Glutamatergic neuron (in vitro differentiated cells): ENCODE data around the gene OLFM1. TPM values are rescaled to one million over a fixed set of nuclear protein-coding genes. Genes with fewer than 3 reads are reported as not detected.
"Not testable (repeated sequence)": the region's sequence is repeated elsewhere in the genome, so short reads cannot be mapped to it uniquely, and the experiment has no call there.

Source experiments
- DNase-seq: peaks from one replicate; pipeline ENCODE4 v3.0.0; 2022
- H3K27ac Mint-ChIP-seq: one replicate; pipeline ENCODE4 v1.8.0; 2020; ENCODE audit warnings: mild to moderate bottlenecking, mixed read lengths, inconsistent platforms; ENCODE audit not compliant: unreplicated experiment
- H3K27me3 Mint-ChIP-seq: one replicate; pipeline ENCODE4 v1.8.0; 2020; ENCODE audit warnings: mild to moderate bottlenecking, moderate library complexity, mixed read lengths, inconsistent platforms; ENCODE audit not compliant: unreplicated experiment
- H3K36me3 Mint-ChIP-seq: one replicate; pipeline ENCODE4 v1.8.0; 2020; ENCODE audit warnings: mild to moderate bottlenecking, mixed read lengths, inconsistent platforms; ENCODE audit not compliant: unreplicated experiment
- H3K4me1 Mint-ChIP-seq: one replicate; pipeline ENCODE4 v1.8.0; 2020; ENCODE audit warnings: mild to moderate bottlenecking, low read depth, mixed read lengths, inconsistent platforms; ENCODE audit not compliant: unreplicated experiment
- H3K4me3 Mint-ChIP-seq: one replicate; pipeline ENCODE4 v1.8.0; 2020; ENCODE audit warnings: mild to moderate bottlenecking, mixed read lengths, inconsistent platforms; ENCODE audit not compliant: unreplicated experiment
- H3K9me3 Mint-ChIP-seq: one replicate; pipeline ENCODE4 v1.8.0; 2020; ENCODE audit warnings: mild to moderate bottlenecking, moderate library complexity, mixed read lengths, inconsistent platforms; ENCODE audit not compliant: unreplicated experiment
- total RNA-seq: library from RNA; stranded (reverse); fragmentation: NEBNext Ultra II Directional; extraction: Animal tissue kit (Norgen Biotek cat#: 25700); gene quantifications from one replicate; pipeline ENCODE4 v1.2.1, GENCODE V29; 2021; ENCODE audit not compliant: unreplicated experiment
- TF ChIP-seq, protein P1 (sequence below): fragments of 200-600 bp; sonication (generic); IDR thresholded peaks from one replicate; pipeline ENCODE4 v1.5.0; 2021; ENCODE audit not compliant: partially characterized antibody, unreplicated experiment

The OLFM1 gene
- total RNA-seq, 1 donor from 2014 or later: 387 TPM

DNA sequence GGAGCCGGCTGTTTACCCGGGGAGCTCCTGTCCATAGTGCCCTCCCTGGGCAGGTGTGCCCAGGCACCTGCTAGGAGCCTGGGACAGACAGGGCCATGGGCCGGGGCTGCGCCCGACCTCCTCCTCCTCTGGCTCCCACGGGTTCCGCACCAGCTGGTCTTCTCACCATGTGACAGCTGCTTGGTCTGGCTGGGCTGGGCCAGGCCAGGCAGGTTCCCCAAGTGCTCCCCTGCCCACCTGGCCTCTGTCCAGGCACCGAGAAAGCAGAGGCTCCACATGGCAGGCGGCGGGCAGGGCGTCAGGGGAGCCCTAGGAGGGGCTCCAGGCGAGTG is 60.0 kb downstream of the OLFM1 start:
- Mint-ChIP-seq H3K36me3 (no peaks in the 10 kb centered on the region), H3K27ac (no peak overlapping the region), H3K27me3 (peaks cover 12% of the 10 kb centered on the region), H3K4me1 (peaks cover 28% of the 10 kb centered on the region), H3K4me3 (no peak overlapping the region), H3K9me3 (peaks cover 10% of the 10 kb centered on the region)
- no peak for DNase-seq
- TF ChIP-seq, protein P1, sequence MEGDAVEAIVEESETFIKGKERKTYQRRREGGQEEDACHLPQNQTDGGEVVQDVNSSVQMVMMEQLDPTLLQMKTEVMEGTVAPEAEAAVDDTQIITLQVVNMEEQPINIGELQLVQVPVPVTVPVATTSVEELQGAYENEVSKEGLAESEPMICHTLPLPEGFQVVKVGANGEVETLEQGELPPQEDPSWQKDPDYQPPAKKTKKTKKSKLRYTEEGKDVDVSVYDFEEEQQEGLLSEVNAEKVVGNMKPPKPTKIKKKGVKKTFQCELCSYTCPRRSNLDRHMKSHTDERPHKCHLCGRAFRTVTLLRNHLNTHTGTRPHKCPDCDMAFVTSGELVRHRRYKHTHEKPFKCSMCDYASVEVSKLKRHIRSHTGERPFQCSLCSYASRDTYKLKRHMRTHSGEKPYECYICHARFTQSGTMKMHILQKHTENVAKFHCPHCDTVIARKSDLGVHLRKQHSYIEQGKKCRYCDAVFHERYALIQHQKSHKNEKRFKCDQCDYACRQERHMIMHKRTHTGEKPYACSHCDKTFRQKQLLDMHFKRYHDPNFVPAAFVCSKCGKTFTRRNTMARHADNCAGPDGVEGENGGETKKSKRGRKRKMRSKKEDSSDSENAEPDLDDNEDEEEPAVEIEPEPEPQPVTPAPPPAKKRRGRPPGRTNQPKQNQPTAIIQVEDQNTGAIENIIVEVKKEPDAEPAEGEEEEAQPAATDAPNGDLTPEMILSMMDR: no peak

GRCh38 chr9:135147938-135148337 is 60.5 kb downstream of the OLFM1 start:
- DNase-seq: no peak
- H3K9me3 Mint-ChIP-seq: peaks cover 10% of the 10 kb centered on the region
- H3K27me3 Mint-ChIP-seq: peaks cover 12% of the 10 kb centered on the region

DNA sequence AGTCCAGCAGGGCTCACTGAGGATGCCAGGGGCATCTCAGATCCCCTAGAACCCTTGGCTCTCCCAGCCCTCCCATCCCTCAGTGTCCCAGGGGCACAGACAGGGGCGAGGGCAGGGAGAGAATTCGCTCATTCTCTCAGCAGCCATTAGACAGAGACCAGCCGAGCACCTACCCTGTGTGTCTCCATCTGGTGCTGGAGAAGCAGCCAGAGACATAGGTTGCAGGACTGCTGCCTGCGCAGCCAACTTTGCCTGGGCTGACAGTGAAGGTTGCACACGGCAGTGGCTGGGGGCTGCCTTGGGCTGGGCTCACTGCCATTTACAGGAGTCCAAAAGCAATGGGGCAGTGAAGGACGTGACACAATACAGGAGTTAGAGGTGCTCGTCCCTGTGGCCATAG is 60.9 kb downstream of the OLFM1 start:
- peaks cover 12% of the 10 kb centered on the region for H3K27me3 Mint-ChIP-seq
- H3K4me1 Mint-ChIP-seq: peaks cover 35% of the 10 kb centered on the region
- no peak overlapping the region for H3K27ac Mint-ChIP-seq
- TF ChIP-seq, protein P1: no peak
- H3K9me3 Mint-ChIP-seq: peaks cover 8% of the 10 kb centered on the region
- no peak overlapping the region for H3K4me3 Mint-ChIP-seq
- no peaks in the 10 kb centered on the region for H3K36me3 Mint-ChIP-seq
- no peak for DNase-seq

More at GRCh38 chr9:135147938-135148337, 60.5 kb downstream of the OLFM1 start:
- peaks cover 33% of the 10 kb centered on the region for H3K4me1 Mint-ChIP-seq
- no peaks in the 10 kb centered on the region for H3K36me3 Mint-ChIP-seq
- TF ChIP-seq, protein P1: no peak
- H3K4me3 Mint-ChIP-seq: no peak overlapping the region
- no peak overlapping the region for H3K27ac Mint-ChIP-seq

- peaks cover 12% of the 10 kb centered on the region for H3K27me3 Mint-ChIP-seq
- H3K27ac Mint-ChIP-seq, H3K4me3 Mint-ChIP-seq, DNase-seq, H3K36me3 Mint-ChIP-seq, H3K9me3 Mint-ChIP-seq: not testable (repeated sequence)
- peaks cover 44% of the 10 kb centered on the region for H3K4me1 Mint-ChIP-seq
Measured at GRCh38 chr9:135149901-135150300, 62.4 kb downstream of the OLFM1 start.

- Mint-ChIP-seq H3K36me3 (no peaks in the 10 kb centered on the region), H3K4me1 (peaks cover 34% of the 10 kb centered on the region), H3K9me3 (peaks cover 4% of the 10 kb centered on the region), H3K27me3 (peaks cover 6% of the 10 kb centered on the region), H3K4me3 (no peak overlapping the region), H3K27ac (no peak overlapping the region)
- no peak for DNase-seq
- TF ChIP-seq, protein P1: no peak
Measured at GRCh38 chr9:135150981-135151380, 63.5 kb downstream of the OLFM1 start.
